ENCODE data around the gene FAM9B.

The FAM9B gene

GRCh38 chrX:9033989-9034388 lies at the start of gene FAM9B:
FAM9B (minus strand) TSS chrX:9034127; CDS start chrX:9032986, 1,141 bp downstream.
- no peak within 1 kb of the TSS for H3K27ac ChIP-seq
- TF ChIP-seq CTCF (IDR thresholded peaks at IDR 0.05) (no peak), ZFX (IDR thresholded peaks at IDR 0.05; ENCODE audit: borderline replicate concordance) (no peak)

- H3K27ac ChIP-seq: no peak overlapping the region
- TF ChIP-seq CTCF (IDR thresholded peaks at IDR 0.05) (no peak), ZFX (IDR thresholded peaks at IDR 0.05; ENCODE audit: borderline replicate concordance) (no peak)
Observed at GRCh38 chrX:9081271-9081670, 47.3 kb upstream of the FAM9B start.

GRCh38 chrX:9074326-9074725 lies 40.4 kb upstream of the FAM9B start:
- TF ChIP-seq CTCF (IDR thresholded peaks at IDR 0.05) (no peak), ZFX (IDR thresholded peaks at IDR 0.05; ENCODE audit: borderline replicate concordance) (no peak)

GRCh38 chrX:9072281-9072680 lies 38.4 kb upstream of the FAM9B start:
- TF ChIP-seq ZFX (IDR thresholded peaks at IDR 0.05; ENCODE audit: borderline replicate concordance) (no peak), CTCF (IDR thresholded peaks at IDR 0.05) (no peak)
- no peak overlapping the region for H3K27ac ChIP-seq

More at GRCh38 chrX:9074326-9074725, 40.4 kb upstream of the FAM9B start:
- H3K27ac ChIP-seq: no peak overlapping the region

GRCh38 chrX:9071031-9071650 lies 37.2 kb upstream of the FAM9B start:
- TF ChIP-seq CTCF (IDR thresholded peaks at IDR 0.05) (no peak), ZFX (IDR thresholded peaks at IDR 0.05; ENCODE audit: borderline replicate concordance) (no peak)
- no peak overlapping the region for H3K27ac ChIP-seq

GRCh38 chrX:9069573-9069972 lies 35.6 kb upstream of the FAM9B start:
- no peak overlapping the region for H3K27ac ChIP-seq
- TF ChIP-seq ZFX (IDR thresholded peaks at IDR 0.05; ENCODE audit: borderline replicate concordance): no peak
- TF ChIP-seq CTCF (IDR thresholded peaks at IDR 0.05): no peak

- TF ChIP-seq ZFX (IDR thresholded peaks at IDR 0.05; ENCODE audit: borderline replicate concordance): no peak
- no peak for TF ChIP-seq CTCF (IDR thresholded peaks at IDR 0.05)
- H3K27ac ChIP-seq: no peak overlapping the region
Observed at GRCh38 chrX:9064694-9065093, 30.8 kb upstream of the FAM9B start.

All from 22Rv1 (cell line).